Small intestine (tissue), 7 donors: ENCODE measurements around the gene SLCO3A1. TPM values are rescaled to one million over a fixed set of nuclear protein-coding genes. Genes with fewer than 3 reads are reported as not detected.
"Not testable (repeated sequence)": the region's sequence is repeated elsewhere in the genome, so short reads cannot be mapped to it uniquely, and the experiment has no call there.

ENCODE experiments used
- DNase-seq, 2 donors: peaks; one replicate each; pipeline versions ENCODE4 v3.0.0 to v3.0.0-alpha.2; 2013
- FAIRE-seq: peaks from 2 replicates; lab custom pipeline; 2012; peaks lifted over from hg19 to GRCh38; lab: Jason Lieb, UNC
- H3K27ac ChIP-seq, 3 donors: one replicate each; pipeline ENCODE4 v1.5.1; 2013; ENCODE audit warnings: low read length in 2 of 3, mild to moderate bottlenecking in 2 of 3, control low read depth in 1 of 3, inconsistent platforms in 1 of 3, low read depth in 1 of 3, moderate library complexity in 1 of 3
- H3K27me3 ChIP-seq, 3 donors: one replicate each; pipeline ENCODE4 v1.6.1; 2013; ENCODE audit warnings: low read length in 3 of 3, inconsistent platforms in 1 of 3; ENCODE audit not compliant: control insufficient read depth in 3 of 3, insufficient read depth in 3 of 3
- H3K36me3 ChIP-seq, 3 donors: one replicate each; pipeline ENCODE4 v1.6.1; 2013; ENCODE audit warnings: low read length in 3 of 3, inconsistent platforms in 1 of 3, low read depth in 1 of 3, mild to moderate bottlenecking in 1 of 3, moderate library complexity in 1 of 3; ENCODE audit not compliant: control insufficient read depth in 3 of 3, insufficient read depth in 2 of 3
- H3K4me1 ChIP-seq, 3 donors: one replicate each; pipeline ENCODE4 v1.6.1; 2013; ENCODE audit warnings: low read length in 2 of 3, inconsistent platforms in 1 of 3, low read depth in 1 of 3, mild to moderate bottlenecking in 1 of 3, moderate library complexity in 1 of 3; ENCODE audit not compliant: control insufficient read depth in 3 of 3, insufficient read depth in 2 of 3
- H3K4me3 ChIP-seq, 3 donors: one replicate each; pipeline ENCODE4 v1.5.1; 2013; ENCODE audit warnings: low read length in 3 of 3, control low read depth in 1 of 3, inconsistent platforms in 1 of 3, low read depth in 1 of 3, mild to moderate bottlenecking in 1 of 3, moderate library complexity in 1 of 3
- H3K9me3 ChIP-seq, 2 donors: one replicate each; pipeline ENCODE4 v1.6.1; 2013; ENCODE audit warnings: low read depth in 1 of 2, low read length in 1 of 2; ENCODE audit not compliant: control insufficient read depth in 2 of 2, insufficient read depth in 1 of 2
- WGBS, 3 donors: extraction: QIAGEN DNeasy Blood & Tissue Kit; methylation state at CpG; one replicate each; pipeline ENCODE4 v1.1.7; 2013; 5-methylcytosine and 5-hydroxymethylcytosine counted together
- polyA plus RNA-seq, 4 donors: library from polyadenylated mRNA; stranded (reverse) in 3 of 4; unstranded in 1 of 4; fragments of 200-250 nt in 3 of 4; fragments of 120-200 nt in 1 of 4; gene quantifications; one replicate each; pipeline versions ENCODE4 v1.2.1 to v1.2.3, GENCODE V29; 2013
- donor health status: healthy with polysubstance abuse.
- donor health status: control.
- donor health status: control.
- donor health status: Bipolar disorder and iron deficiency.
- donor health status: healthy.

The SLCO3A1 gene
- polyA plus RNA-seq, 4 donors: 0.89 to 4.4 (median 2.6) TPM

GRCh38 chr15:92207601-92208000 is 354.1 kb downstream of the SLCO3A1 start:
- H3K27me3 ChIP-seq, H3K9me3 ChIP-seq, H3K4me3 ChIP-seq, FAIRE-seq, H3K4me1 ChIP-seq, H3K36me3 ChIP-seq, DNase-seq, H3K27ac ChIP-seq: not testable (repeated sequence)
- WGBS, 3 donors: 77 to 85% (median 84%) methylated on average over 6 of the region's 6 CpGs
